Activated T-cell treated with anti-CD3 and anti-CD28 coated beads for 1 hour (primary cell): ENCODE data around the gene PPFIBP1.
A peak's percentile ranks its signal among the peaks of the same experiment; 100 is the strongest.

Experiments
- DNase-seq: peaks from one replicate; pipeline ENCODE4 v3.0.0-alpha.2; 2020; ENCODE audit warnings: low read depth

PPFIBP1 gene

DNA sequence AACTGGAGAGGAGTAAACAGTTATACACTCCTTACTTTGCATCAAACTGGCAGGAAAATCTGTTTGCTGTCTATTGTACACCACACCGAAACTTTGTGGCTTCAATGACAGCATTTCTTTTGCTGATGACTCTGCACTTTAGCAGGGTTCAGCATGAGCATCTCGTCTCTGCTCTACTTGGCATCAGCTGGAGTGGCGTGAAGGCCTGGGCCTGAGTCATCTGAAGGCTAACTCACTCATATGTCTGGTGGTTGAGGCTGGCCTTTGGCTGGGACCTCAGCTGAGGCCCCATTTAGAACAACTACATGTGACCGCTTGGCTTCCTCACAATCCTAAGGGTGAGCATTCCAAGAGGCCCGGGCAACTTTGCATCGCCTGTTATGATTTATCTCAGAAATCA lies 143.5 kb downstream of the PPFIBP1 start:
- no peak for DNase-seq

DNA sequence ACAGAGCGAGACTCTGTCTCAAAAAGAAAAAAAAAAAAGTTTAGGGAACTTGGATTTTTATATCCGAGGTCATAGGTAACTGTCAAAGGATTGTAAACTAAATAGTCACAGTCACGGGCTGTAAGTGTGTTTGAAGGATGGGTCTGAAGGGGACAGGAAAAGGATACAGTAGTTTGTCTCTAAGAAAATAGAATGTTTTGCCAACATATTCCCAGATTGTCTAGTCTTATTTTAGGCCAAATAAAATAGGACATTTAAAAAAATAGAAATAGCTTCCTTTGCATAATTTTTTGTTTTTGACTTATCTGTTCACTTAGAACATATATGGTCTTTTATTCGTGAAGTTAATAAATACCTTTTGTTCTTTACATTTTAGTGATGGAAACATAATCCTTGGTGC lies 148.0 kb downstream of the PPFIBP1 start:
- no peak for DNase-seq

DNA sequence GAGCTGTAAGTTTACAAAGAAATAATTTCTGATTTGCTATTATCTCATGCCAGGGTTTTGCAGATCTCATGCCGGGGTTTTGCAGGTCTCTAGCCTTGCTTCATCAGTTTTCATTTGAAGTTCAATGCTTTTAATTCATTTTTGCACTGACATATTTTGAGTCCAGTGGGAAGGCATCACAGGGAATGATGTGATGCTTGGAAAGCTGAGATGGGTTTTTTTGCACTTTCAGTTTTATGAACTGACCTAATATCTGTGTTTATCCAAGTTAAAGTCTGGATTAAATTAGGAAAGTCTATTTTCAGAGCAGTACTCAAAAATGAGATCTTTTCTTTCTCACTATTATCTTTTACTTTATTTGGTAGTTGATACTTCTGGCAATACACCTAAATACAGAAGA lies 148.6 kb downstream of the PPFIBP1 start:
- DNase-seq = no peak

DNA sequence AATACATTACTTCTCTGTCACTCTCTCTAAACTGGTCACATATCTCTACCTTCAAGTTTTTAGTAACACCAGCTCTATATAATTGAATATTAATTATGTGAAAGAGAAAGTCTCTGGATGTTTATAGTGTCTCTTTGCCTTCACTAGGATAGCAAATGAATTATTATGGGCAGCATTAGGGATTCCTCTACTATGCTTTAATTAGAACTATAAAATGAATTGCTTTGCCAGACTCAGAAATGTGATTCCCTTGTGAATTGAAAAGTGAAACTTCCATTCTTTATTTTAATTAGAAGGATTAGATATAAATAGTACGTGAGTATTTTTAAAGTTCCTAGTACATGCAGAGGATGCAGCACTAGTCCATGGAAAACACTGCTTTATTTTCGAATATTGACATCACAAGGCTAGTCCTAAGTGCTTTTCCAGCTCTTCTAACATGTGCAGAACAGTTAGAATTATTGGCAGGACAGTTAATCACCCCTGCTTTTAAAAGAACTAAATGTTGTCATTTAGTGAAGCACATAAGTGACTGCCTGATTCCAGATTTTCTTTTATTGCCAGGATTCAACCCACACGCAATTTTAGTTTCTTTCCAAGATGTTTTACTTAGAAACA lies 149.2 kb downstream of the PPFIBP1 start:
- no peak for DNase-seq

DNA sequence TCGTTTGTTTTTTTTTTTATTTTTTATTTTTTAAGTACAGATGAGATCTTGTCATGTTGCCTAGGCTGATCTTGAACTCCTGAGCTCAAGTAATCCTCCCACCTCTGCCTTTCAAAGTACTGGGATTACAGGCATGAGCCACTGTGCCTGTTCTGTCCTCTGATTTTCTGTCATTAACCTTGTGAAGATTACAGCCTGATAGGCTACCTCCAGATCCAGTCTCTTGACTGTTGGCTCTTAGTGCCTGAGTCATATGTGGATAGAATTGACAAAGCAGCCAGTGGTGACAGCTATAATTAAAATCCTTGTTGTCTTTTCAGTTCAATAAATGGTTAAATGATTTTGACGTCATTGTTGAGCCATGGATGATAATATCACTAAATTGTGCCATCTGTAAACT lies 151.0 kb downstream of the PPFIBP1 start:
- DNase-seq = no peak

DNA sequence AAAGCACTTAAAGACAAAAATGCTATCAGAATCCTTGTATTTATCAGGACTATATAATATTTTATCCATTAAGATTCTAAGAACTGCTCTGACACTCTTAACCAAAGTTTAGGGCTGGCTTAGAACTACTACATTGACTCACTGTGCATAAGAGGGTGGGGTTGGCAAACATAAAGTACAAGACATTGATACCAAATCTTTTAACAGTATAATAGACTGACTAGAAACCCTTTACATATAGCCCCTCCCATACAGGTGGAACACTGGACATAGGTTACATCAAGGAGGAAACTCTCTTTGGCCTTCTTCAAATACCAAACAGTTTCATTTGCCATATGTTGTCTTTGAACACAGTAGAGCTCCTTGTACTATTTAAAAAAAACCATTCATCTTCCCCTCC lies 156.6 kb downstream of the PPFIBP1 start:
- no peak for DNase-seq

DNA sequence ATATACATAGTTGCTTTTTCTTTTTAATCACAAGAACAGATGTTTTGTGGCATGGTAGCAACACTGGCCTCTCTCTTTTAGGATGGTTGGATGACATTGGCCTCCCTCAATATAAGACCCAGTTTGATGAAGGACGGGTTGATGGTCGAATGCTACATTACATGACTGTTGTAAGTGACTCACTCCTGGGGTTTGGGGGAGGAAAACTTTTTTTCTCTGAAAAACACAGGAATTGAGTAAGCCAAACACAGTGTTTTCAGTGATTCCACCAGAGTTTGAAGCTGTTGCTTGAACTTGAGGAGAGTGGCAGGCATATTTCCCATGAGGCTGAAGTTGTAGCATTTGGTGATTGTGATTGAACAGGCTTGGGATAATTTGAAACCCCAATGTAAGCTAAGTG lies 158.5 kb downstream of the PPFIBP1 start:
- DNase-seq = no peak

DNA sequence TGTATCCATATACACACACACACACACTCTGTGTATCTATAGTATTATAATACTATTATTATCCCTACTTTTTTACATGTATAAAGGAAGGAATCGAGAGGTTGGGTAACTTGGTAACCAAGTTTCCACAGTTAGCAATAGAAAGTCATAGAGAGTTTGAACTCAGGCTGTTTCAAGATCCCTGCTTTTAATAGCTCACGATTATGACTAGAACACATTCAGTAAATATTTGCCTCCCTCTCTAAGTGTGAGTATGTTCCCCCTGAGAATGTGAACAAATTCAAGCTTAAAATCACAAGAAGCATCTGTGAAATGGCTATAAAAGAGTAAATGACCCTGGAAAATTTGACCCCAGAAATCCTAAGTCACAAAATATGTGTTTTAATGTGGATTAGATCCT lies 161.3 kb downstream of the PPFIBP1 start:
- DNase-seq = no peak

DNA sequence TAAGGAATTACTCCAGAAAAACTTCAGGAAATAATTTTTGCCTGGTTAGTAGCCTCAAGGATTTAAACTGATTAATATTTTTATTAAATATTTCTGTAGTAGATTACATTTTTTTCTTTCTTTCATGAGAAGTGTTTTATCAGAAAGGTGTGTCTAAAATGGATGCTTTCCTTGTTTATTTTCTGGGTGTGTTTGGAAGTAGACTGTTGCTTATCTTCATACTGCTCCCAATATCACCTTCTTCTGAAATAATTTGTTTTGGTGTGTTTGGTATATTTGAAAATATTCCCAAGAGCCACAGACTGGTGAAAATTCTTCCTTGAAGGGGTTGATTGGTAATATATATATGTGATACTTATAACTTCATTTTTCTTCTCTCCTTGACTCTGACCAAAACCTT lies 162.1 kb downstream of the PPFIBP1 start:
- DNase-seq = no peak

DNA sequence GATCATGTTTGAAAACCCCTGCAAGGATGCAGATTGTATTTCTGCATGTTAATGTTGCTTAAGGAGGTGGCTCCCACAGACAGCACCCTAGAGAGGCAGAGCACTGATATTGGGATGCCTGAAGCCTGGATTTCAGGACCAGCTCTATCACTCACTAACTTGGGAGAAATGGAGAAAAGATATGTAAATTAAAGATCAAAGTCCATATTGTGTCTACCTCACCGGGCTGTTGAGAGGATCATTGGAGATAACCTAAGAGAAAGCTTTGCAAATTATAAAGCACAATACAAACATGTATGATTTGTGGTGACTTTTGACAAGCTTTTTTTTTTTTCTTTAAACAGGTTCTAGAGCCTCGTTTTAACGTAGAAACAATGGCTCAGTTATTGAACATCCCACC lies 164.7 kb downstream of the PPFIBP1 start:
- no peak for DNase-seq

DNA sequence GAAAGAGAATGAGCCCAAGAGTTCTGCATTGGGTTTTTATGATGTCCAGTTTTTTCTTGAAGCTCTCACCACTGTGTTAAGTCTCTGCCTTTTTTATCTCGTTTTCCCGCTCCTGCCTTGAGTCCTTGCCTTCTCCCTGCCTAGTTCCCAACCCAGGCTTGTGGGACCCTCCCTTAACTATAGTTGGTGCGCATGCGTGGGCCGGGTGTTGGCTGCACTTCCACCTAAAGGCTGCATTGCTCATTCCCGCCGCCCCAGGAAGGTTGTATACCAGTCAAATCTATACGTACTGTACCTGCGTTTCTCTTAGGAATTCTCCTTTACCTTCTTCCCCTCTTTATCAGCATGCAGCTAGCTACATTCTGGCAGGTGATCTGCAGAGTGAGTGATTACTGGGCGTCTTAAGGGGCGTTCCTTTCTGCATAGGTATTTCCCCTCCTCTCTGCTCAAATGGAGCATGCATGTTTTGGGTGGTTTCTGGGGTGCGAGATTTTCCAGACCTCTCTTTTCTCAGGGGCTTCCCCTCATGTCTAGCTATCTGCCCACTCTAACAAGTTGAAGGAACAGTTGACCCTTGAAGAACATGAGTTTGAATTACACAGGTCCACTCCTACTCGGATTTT lies 165.7 kb downstream of the PPFIBP1 start:
- DNase-seq = no peak

DNA sequence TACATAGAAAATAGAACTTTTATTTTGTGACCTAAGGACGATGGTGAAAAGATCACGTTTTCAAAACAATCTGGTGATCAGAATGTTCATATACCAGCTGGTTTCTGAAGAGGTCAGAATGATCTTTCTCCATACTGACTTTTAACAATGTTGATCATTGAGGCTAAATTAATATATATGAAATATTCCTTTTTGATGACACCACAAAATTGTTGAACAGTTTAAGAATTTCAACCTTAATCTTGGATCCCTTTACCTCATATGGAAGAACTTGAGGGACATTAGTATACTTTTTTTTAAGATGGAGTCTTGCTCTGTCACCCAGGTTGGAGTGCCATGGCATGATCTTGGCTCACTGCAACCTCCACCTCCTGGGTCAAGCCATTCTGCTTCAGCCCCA lies 169.4 kb downstream of the PPFIBP1 start:
- no peak for DNase-seq

DNA sequence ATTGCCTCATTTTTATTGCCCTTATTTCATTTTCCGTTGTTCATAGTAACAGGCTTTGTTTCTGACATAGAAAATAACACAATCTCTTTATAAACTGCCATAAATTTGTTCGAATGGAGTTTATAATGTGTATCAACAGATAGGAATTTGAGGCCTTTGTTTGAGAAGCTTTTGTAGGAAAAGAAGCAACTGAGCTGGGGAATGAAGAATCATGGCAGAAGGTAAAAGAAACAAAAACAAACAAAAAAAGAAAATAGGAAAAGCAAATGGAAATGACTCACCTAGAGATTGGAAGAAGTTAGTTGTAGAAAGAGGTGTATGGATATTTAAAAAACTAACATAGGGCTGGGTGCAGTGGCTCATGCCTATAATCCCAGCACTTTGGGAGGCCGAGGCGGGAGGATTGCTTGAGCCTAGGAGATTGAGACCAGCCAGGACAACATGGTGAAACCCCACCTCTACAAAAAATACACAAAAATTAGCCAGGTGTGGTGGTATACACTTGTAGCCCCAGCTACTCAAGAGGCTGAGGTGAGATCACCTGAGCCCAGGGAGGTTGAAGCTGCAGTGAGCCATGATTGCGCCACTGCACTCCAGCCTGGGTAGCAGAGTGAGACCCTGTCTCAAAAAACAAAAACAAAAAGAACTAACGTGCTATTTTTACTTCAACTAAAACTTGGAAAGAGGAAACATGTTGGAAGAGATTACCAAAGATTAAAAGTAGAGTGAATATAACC lies 171.7 kb downstream of the PPFIBP1 start:
- no peak for DNase-seq

DNA sequence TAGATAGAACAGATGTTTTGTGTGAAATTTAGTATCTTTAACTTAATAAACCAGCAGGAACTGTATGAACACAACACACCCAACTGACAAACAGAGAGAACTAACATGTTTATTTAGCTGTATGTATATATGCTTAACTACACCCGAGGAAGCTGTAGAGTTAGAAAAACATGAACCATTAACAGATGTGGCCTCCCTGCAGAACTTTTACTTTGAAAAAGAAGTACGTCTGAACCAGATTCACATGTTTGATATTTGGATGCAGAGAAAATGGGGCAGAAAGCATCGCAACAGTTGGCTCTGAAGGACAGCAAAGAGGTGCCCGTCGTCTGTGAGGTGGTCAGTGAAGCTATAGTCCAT lies 172.3 kb downstream of the PPFIBP1 start, which contains the start of gene REP15:
TSS of gene REP15 (plus strand) at position 155 of the 360 bp plus-strand sequence. CDS start at position 271, 116 bp downstream.
- DNase-seq = no peak

DNA sequence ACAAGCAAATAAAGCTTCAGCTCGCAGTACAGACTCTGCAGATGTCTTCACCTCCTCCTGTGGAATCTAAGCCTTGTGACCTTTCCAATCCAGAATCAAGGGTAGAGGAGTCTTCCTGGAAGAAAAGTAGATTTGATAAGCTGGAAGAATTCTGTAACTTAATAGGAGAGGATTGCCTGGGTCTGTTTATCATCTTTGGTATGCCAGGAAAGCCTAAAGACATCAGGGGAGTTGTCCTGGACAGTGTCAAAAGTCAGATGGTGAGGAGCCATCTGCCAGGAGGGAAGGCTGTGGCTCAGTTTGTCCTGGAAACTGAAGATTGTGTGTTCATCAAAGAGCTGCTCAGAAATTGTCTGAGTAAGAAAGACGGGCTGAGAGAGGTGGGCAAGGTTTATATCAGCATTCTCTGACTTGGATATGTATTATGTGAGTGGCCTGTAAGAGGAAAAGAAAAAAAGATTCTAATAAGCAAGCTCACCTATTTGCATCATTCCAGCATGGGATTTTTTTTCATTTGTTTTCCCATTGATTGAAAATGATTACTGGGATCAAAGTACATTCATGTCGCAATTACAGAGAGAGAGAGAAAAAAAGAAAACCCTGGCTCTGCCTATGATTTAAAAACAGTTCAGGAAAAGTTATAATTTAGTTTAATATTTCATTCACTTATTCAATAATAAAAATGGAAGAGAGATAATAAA lies 173.0 kb downstream of the PPFIBP1 start:
- no peak for DNase-seq

DNA sequence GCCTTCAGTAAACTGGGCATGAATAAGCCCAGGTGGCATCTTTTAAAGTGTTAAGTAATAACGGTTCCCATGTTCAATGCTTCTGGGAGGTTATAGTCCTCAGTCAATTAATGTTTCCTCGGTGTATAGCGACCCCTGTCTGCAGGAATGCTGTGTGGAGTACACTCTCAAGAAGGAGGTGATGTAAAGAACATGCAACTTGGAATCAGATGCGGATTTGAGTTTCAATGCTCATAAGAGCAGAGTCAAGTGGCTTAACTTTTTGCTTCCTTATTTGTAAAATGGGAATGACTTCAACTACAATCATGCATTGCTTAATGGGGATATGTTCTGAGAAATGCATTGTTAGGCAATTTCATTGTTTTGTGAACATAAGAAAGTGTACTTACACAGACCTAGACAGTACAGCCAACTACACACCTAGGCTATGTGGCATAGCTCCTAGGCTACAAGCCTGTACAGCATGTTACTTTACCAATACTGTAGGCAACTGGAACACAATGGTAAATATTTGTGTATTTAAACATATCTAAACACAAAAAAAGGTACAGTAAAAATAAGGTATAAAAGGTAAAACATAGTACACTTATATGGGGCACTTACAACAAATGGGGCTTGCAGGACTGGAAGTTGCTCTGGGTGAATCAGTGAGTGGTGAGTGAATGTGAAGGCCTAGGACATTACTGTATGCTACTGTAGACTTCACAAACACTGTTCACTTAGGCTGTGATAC lies 179.9 kb downstream of the PPFIBP1 start:
- peak; percentile 58 for DNase-seq

DNA sequence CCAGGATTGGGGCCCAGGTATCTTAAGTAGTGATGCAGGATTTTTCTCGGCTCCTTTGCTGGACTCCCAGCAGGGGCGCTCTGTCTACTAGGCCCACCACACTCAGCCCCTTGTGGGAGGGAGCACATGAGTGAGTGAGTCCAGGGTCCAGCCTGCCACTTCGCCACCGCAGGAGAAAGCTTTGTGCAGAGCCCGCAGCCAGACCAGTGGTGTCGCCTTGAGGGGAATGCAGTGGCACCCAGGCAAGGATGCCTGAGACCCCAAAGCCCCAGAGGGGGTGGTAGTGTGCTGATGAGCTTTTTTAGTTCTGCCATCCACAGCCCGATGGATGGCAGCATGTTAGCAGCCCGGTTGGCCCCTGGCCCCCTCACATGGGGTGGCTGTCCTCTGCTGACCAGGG lies 181.3 kb downstream of the PPFIBP1 start:
- no peak for DNase-seq

DNA sequence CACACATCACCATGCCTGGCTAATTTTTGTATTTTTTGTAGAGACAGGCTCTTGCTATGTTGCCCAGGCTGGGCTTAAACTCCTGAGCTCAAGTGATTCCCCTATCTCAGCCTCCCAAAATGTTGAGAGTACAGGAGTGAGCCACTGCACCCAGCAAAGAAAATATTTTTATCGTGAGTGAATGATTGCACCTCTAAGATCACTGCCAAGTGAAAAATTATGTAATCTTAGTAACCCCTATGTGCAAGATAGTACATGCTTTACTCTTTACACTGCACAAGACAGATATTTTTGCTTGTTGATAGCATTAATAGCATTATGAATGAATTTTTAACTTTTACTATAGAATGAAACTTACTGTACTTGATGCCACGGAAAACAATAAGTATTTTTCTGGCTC lies 183.2 kb downstream of the PPFIBP1 start:
- no peak for DNase-seq

DNA sequence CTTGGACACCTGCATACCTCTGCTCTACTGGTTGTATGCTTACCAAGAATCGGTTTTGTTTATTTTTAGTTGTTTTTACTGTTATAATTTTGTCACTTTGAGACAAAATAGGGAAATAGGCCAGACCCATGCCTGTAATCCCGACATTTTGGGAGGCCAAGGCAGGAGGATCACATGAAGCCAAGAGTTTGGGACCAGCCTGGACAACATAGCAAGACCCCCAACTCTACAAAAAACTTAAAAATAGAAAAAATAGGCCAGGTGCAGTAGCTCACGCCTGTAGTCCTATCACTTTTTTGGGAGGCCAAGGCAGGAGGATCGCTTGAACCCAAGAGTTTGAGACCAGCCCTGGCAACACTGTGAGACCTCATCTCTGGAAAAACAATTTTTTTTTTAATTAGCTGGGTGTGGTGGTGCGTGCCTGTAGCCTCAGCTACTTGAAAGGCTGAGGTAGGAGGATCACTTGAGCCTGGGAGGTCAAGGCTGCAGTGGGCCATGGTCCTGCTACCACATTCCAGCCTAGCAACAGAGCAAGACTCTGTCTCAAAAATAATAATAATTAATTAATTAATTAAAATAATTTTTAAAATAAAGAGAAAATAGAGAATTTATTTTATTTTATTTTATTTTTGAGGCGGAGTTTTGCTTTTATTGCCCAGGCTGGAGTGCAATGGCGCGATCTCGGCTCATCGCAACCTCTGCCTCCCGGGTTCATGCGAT lies 185.4 kb downstream of the PPFIBP1 start:
- no peak for DNase-seq

DNA sequence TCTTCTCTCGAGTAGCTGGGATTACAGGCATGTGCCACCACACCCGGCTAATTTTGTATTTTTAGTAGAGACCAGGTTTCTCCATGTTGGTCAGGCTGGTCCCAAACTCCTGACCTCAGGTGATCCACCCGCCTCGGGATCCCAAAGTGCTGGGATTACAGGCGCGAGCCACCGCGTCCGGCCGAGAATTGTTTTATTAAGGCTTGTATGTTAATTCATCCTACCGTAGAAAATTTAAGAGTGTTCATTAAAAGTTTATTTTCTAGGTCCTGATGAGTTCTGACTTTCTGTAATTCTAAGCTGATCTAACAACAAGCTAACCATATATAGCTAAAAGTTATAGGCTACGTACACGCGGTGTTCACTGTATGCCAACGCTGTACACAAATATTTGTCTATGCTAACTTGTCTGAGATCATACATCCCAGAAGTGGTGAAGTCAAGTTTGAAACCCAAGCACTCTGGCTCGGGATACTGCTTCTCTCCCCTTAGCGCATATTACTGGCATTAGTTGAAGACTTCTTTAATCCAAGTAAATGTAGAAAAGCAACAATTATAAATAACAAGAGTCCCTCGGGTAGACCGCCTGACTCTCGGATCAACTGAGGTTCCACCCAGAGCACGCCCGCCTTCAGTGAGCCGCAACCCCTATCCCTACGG lies 186.1 kb downstream of the PPFIBP1 start:
- DNase-seq = no peak
